ENCODE data around the gene ZNF836. TPM values are rescaled to one million over a fixed set of nuclear protein-coding genes. Genes with fewer than 3 reads are reported as not detected.
A peak's percentile ranks its signal among the peaks of the same experiment; 100 is the strongest.

Gene ZNF836
- total and polyA plus RNA-seq, 2 of the 13 experiments (the other 11 are each of a cell fraction or from before 2014, with no cell fraction given) = 1.6 to 5.3 TPM

- no peak for TF ChIP-seq PRDM10 (CRISPR knock-in tag; IDR thresholded peaks at IDR 0.05; ENCODE audit: low read depth)
- TF ChIP-seq ZNF576 (CRISPR knock-in tag; IDR thresholded peaks at IDR 0.05) = no peak
- no peak for TF ChIP-seq ZNF17 (CRISPR knock-in tag; IDR thresholded peaks at IDR 0.05)
- TF ChIP-seq EEA1 (CRISPR knock-in tag; IDR thresholded peaks at IDR 0.05; ENCODE audit: borderline replicate concordance) = no peak
- TF ChIP-seq ATF7-NPFF (CRISPR knock-in tag; IDR thresholded peaks at IDR 0.05; ENCODE audit: low read depth) = no peak
- TF ChIP-seq ZNF782 (CRISPR knock-in tag; IDR thresholded peaks at IDR 0.05; ENCODE audit: borderline replicate concordance) = 0 out of 2 replicates have a peak, but pooled peaks have one; percentile 25
- TF ChIP-seq SKIL (CRISPR knock-in tag; IDR thresholded peaks at IDR 0.05; ENCODE audit: borderline replicate concordance) = no peak
- peak; percentile 43; the same call in 1 of the 2 replicates for TF ChIP-seq SP5 (CRISPR knock-in tag; IDR thresholded peaks at IDR 0.05; ENCODE audit: borderline replicate concordance, low read depth)
- no peak for TF ChIP-seq NFE2L2 (IDR thresholded peaks at IDR 0.05; ENCODE audit: low read length)
- TF ChIP-seq CHD4 (IDR thresholded peaks at IDR 0.05; ENCODE audit: borderline replicate concordance, low read length) = peak; percentile 41; the same call in 1 of the 2 replicates
- TF ChIP-seq MTA3 (CRISPR knock-in tag; IDR thresholded peaks at IDR 0.05) = no peak
- TF ChIP-seq ZNF512 (CRISPR knock-in tag; IDR thresholded peaks at IDR 0.05) = no peak
- TF ChIP-seq ZNF800 (CRISPR knock-in tag; IDR thresholded peaks at IDR 0.05) = no peak
- peak; percentile 49; the same call in 1 of the 2 replicates for TF ChIP-seq KAT8 (CRISPR knock-in tag; IDR thresholded peaks at IDR 0.05)
- TF ChIP-seq ZNF282 (IDR thresholded peaks at IDR 0.05; ENCODE audit: partially characterized antibody) = no peak
- TF ChIP-seq ZNF432 (CRISPR knock-in tag; IDR thresholded peaks at IDR 0.05; ENCODE audit: borderline replicate concordance) = no peak
- no peak for TF ChIP-seq ZNF777 (CRISPR knock-in tag; IDR thresholded peaks at IDR 0.05)
- TF ChIP-seq ZNF143 (CRISPR knock-in tag; IDR thresholded peaks at IDR 0.05) = no peak
- no peak for TF ChIP-seq ZBTB1 (CRISPR knock-in tag; IDR thresholded peaks at IDR 0.05; ENCODE audit: borderline replicate concordance)
- TF ChIP-seq HNRNPLL (IDR thresholded peaks at IDR 0.05; ENCODE audit: low read depth, low read length, poor library complexity, severe bottlenecking) = peak; percentile 59
These were observed 32.0 kb downstream of the ZNF836 start, which contains the start of gene ZNF616 (continued) for GRCh38 chr19:52139252-52140031.

Data from HepG2 (cell line).